Left colon (tissue), 2 donors: Measurements from ENCODE around the gene KLHDC3. TPM values are rescaled to one million over a fixed set of nuclear protein-coding genes. Genes with fewer than 3 reads are reported as not detected.

Experiments
- ATAC-seq: fragments of 200-7000 bp; cut with Tn5 transposase; one replicate; pipeline ENCODE4 v1.9.1; 2020; ENCODE audit warnings: mild to moderate bottlenecking, moderate library complexity
- DNase-seq, 2 donors: peaks; one replicate each; pipeline ENCODE4 v3.0.0-alpha.2; 2020
- intact Hi-C, 2 donors: fragments of 100-400 bp; cut with DNase I in 1 of 2; cut with micrococcal nuclease in 1 of 2; formaldehyde crosslinking; loops; one replicate each; pipeline versions ENCODE4 v1.11.2 to v1.14.0; 2022; cut with DNase I, micrococcal nuclease
- total RNA-seq, 2 donors: library from RNA; stranded (reverse); fragmentation: NEBNext Ultra II Directional; extraction: Animal tissue kit (Norgen Biotek cat#: 25700); gene quantifications; one replicate each; pipeline ENCODE4 v1.2.1, GENCODE V29; 2021
- donor health status: DM: no; HTN: no; CAD: no.
- donor health status: DM: yes; HTN: yes; CAD: no.

The KLHDC3 gene
- total RNA-seq, 2 donors from 2014 or later = 43.8 to 59.0 TPM

GRCh38 chr6:43045371-43045930, 31.4 kb downstream of the KLHDC3 start:
- ATAC-seq (no peak), DNase-seq (no peak)
- intact Hi-C loops = loop anchor here in 1 of 2 donors (10.0 kb wide), 1 partner anchor 141 kb away; no protein-coding TSS in a partner anchor

- intact Hi-C loops = loop anchor here in 1 of 2 donors (10.0 kb wide), 1 partner anchor 143 kb away; no protein-coding TSS in a partner anchor
- DNase-seq = no peak
- ATAC-seq = no peak
These were observed 33.9 kb downstream of the KLHDC3 start for GRCh38 chr6:43047998-43048397.

- ATAC-seq (no peak), DNase-seq (no peak)
- intact Hi-C loops = no loop called here
These were observed 36.9 kb downstream of the KLHDC3 start for GRCh38 chr6:43050981-43051380.

GRCh38 chr6:43052225-43052841, 38.3 kb downstream of the KLHDC3 start:
- intact Hi-C loops = no loop called here
- DNase-seq (peak in 1 of 2 donors; percentile 31), ATAC-seq (no peak)

DNA sequence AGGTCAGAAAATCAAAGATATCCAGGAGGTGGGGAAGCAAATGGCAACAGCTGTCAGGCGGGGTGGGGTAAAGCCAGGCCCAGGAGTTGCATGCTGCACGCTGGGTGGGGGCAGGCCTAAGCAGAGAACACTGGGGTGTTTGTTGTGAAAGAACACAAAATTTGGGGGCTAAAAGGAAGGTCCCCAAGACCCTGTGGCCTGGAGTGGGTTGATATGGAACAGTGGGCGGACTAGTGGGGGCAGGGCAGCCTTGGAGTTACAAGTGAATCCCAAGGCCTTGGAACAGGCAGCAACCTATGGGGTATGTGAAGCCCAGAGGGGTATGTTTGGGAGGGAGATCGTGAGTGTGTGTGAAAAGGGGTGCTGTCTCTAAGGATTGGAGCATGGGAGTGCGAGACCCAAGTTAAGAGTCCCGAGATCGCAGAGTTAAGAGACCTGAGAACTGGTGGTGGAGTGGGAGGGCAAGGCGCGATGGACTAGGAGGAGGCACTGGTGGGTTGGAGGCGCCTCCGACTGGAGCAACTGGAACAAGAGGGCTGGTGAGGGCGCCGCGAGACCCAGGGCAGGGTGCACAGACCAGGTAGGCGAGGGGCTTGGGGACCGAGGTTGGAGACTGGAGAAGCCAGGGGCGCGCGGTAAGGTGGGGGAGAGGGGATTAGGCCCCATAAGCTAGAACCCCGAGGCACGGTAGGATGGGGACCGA, 38.9 kb downstream of the KLHDC3 start:
- peak; percentile 36 to 41 for DNase-seq
- intact Hi-C loops = no loop called here
- peak; percentile 46 for ATAC-seq

DNA sequence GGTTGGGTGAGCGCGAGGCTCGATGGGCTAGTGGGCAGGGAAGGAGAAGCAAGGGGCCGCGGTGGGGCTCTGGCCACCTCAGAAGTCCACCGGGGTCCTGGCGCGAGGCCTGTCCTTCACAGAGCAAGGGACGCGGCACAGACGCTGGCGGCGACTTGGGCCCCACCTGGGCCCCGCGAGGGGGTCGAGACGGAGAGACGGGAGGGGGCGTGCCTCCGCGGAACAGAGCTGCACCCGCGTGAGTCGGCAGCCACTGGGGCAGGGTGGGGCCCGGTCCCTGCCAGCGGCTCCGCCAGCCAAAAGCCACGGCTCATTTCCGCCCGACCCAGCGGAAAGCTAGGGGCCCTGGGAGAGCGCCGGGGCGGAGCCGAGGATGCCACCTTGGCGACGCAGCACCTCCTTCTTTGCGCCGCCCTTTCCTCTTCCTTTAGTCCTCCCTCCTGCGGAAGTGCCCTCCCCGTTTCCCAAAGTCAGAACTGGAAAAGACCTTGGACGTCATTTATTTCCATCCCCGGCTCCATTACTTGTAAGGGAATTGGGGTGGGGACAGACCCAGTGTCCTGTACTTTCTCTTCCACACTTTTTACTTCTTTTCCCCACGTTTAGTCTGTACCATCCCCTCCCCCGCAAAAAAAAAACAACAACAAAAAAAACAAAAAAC, 39.6 kb downstream of the KLHDC3 start, which contains the start of gene CUL7:
CUL7 (minus strand) TSS at position 307 of the 661 bp plus-strand sequence. CDS start 1,063 bp downstream, outside the sequence.
- ATAC-seq (peak; percentile 97), DNase-seq (peak; percentile 96)
- intact Hi-C loops = no loop called here

- intact Hi-C loops = no loop called here
- peak in 1 of 2 donors; percentile 28 for DNase-seq
- no peak for ATAC-seq
These were observed 40.3 kb downstream of the KLHDC3 start for GRCh38 chr6:43054206-43054943.

DNA sequence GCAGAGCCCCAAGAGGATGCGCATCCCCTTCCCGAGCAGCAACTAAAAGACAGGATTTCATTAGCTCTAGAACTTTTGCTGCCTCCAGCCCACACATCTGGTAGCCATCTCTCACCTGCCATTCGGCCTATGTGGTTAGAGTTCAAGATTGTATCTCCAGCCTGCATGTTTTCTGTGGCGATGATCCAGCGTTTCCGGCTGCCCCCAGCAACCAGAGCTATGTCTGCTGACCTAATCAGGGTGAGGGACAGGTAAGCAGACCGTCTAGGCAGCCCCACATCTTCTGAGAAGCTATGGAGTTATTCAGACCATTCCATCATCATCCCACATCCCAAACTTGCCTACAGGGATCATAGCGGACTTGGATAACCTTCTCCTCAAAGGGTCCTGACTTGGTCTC, 41.9 kb downstream of the KLHDC3 start:
- intact Hi-C loops = no loop called here
- no peak for ATAC-seq

GRCh38 chr6:43058531-43058930, 44.5 kb downstream of the KLHDC3 start:
- DNase-seq = no peak
- intact Hi-C loops = no loop called here
- ATAC-seq = no peak

More for the DNA sequence above, 41.9 kb downstream of the KLHDC3 start:
- DNase-seq = no peak

DNA sequence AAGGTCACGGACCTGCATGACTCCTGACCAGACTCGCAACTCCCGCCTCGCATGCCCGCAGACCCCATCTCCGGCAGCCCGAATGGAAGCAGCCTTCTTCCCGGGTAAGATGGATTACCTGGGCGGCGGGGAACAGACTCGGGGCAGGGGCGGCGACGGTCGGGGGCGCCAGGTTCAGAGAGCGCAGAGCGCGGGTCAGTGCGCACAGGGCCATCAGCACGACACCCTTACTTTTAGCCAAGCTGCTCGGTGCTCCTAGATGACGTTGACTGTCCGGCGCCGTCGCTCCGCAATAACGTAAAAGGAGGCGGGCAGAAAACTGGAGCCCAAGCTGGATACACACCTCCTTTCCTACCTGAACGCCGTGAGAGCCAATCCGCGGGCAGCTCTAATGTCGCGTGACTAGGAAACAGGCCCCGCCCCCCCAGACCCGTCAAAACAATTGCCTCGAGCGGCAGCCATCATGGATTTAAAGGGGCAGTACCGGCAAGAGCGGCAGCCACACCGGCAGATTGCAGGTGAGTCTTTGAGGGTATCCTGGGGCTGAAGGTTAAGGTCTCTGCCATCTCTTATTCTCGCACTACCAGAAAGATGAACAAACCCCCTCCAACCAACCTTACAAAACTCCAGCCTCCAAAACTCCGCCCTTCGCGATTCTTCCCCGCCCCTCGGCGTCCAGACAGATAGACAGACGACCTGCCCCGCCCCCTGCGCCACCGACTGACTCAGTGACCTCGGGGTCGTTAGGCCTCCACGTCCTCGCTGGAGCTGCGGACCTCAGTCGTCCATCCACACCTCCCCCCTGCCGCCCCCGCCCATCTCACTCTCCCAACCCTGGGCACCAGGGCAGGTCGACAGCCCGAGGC, 45.4 kb downstream of the KLHDC3 start, which contains the start of the genes KLC4 and MRPL2:
KLC4 (plus strand) TSS at position 464 of the 866 bp plus-strand sequence. CDS start 1,705 bp downstream, outside the sequence.
MRPL2 (minus strand) TSS at position 267 of the 866 bp plus-strand sequence; CDS start at position 214, 53 bp downstream.
- DNase-seq (peak; percentile 98 to 99), ATAC-seq (peak; percentile 81)
- intact Hi-C loops = loop anchor here in 1 of 2 donors (10.0 kb wide), 1 partner anchor 75 kb away; no protein-coding TSS in a partner anchor

GRCh38 chr6:43060034-43060754, 46.1 kb downstream of the KLHDC3 start:
- ATAC-seq (peak; percentile 82), DNase-seq (peak; percentile 82 to 92)
- intact Hi-C loops = loop anchor here in 1 of 2 donors (10.0 kb wide), 1 partner anchor 75 kb away; no protein-coding TSS in a partner anchor

DNA sequence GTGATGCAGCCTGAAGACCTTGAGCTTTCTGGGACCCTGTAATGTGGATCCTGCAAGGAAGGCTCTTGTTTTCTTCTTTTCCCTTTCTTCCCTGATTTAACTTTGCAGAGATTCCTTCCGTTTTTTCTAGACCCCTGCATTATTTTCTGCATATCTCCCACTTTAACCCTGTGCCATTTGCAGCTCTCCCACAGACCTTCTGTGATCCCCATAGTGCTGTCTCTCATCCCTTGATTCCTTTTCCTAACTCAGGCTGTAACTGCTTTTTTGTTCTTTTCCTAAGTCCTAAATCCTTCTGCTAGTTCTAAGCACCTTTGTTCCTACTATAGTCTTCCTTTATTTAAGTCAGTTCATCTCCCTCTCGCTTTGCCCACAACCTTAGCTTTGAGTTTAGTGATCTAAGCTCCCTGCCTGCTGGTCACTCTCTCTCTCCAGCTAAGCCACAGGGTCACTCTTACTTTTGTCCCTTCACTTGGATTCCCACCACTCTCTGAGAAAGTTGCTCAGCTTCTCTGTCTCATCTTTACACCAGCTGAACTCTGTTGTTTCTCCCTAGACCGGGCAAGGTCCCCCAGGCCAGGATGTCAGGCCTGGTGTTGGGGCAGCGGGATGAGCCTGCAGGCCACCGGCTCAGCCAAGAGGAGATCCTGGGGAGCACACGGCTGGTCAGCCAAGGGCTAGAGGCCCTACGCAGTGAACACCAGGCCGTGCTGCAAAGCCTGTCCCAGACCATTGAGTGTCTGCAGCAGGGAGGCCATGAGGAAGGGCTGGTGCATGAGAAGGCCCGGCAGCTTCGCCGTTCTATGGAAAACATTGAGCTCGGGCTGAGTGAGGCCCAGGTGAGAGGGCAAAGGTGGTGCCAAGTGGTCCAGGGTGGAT, 46.9 kb downstream of the KLHDC3 start:
- intact Hi-C loops = loop anchor here in 1 of 2 donors (10.0 kb wide), 1 partner anchor 74 kb away; no protein-coding TSS in a partner anchor
- no peak for DNase-seq
- ATAC-seq = peak; percentile 3

DNA sequence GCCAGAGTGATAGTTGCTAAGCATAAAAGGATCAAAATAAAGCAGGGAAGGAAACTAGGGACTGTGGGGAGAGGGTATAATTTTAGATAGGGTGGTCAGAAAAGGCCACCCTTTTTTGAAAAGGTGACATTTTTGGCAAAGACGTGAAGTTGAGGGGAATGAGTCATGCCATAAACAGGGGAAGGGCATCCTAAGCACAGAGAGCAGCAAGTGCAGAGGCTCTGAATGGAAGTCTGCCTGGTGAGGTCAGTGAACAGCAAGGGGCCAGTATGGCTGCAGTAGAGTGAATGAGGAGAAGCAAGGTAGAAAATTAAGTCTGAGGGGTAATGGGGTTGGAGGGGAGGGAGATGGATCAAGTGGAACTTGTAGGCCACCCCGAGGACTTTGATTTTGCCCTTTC, 47.8 kb downstream of the KLHDC3 start:
- ATAC-seq = no peak
- no peak for DNase-seq
- intact Hi-C loops = loop anchor here in 1 of 2 donors (10.0 kb wide), 1 partner anchor 73 kb away; no protein-coding TSS in a partner anchor

DNA sequence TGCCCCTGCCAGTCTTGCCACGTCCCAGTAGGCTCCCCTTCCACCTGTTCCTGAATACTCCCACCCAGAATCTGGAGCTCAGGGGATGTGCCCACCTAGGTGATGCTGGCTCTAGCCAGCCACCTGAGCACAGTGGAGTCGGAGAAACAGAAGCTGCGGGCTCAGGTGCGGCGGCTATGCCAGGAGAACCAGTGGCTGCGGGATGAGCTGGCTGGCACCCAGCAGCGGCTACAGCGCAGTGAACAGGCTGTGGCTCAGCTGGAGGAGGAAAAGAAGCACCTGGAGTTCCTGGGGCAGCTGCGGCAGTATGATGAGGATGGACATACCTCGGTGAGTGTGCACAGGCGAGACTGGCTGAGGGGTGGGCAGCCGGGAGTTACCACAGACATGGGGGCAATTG, 48.8 kb downstream of the KLHDC3 start:
- DNase-seq (no peak), ATAC-seq (no peak)
- intact Hi-C loops = loop anchor here in 1 of 2 donors (10.0 kb wide), 1 partner anchor 72 kb away; no protein-coding TSS in a partner anchor

DNA sequence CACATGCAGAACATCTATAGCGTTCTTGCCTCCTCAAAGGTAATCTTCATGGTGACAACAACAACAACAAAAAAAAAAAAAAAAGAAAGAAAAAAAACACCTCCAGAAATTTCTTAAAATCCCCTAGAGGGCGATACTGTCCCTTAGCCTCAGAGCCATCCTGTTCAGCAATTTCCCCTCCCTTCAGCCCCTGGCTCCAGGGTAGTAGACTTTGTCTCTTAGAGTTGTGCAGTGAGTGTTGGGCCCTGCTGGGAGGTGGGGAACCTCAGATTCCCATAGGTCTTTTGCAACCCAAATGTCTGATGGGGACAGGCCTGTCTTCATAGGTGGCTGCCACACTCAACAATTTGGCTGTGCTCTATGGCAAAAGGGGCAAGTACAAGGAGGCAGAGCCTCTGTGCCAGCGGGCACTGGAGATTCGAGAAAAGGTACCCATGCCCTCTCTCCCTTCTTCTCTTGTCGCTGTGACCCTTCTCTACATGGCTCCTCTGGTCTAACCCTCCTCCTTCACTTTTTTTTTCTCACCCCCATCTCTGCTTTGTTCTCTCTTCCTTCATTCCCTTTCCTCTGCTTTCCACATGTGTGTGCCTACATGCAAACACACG, 56.1 kb downstream of the KLHDC3 start:
- DNase-seq (no peak), ATAC-seq (peak; percentile 64)
- intact Hi-C loops = loop anchor here in 1 of 2 donors (10.0 kb wide), 1 partner anchor 55 kb away; no protein-coding TSS in a partner anchor
